HG03103 (cell line): ENCODE results near the gene MBD3L4.
"Not testable (repeated sequence)": the region's sequence is repeated elsewhere in the genome, so short reads cannot be mapped to it uniquely, and the experiment has no call there.

Experiments
- ATAC-seq: cut with Tn5 transposase; IDR thresholded peaks from one replicate; pipeline ENCODE4 v1.9.1; 2021; ENCODE audit warnings: low read depth; ENCODE audit not compliant: unreplicated experiment

The MBD3L4 gene

DNA sequence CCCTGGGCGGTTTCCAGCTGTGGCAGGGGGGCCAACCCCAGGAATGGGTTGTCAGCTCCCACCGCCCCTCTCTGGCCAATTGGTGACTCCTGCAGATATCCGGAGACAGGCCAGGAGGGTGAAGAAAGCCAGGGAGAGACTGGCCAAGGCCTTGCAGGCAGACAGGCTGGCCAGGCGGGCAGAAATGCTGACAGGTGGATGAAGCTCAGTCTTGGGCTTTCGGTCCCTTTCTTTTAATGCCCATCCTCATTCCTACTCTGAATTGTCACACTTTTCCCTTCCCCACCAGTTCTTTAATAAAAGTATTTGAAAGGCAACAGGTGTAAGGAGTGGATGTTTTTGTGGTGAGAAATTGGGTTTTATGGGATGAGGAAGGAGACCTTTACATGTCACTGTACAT is 11.4 kb upstream of the MBD3L4 start:
- ATAC-seq = not testable (repeated sequence)

DNA sequence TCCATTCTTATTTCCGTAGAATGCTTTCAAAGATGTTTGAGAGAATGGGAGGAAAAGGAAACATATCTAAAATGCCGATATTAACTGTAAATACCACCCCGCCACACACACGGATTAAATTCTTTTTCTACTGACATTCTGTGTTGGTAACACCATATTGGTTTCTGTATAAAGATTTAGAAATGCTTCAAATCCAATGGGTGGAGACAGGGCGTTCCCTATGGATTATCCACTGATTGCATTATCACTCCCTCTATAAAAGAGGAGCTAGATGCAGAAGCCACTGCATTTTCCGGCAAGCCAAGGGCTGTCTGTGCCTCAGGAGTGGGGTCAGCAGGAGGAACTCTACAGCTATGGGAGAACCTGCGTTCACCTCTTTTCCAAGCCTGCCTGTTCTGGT is 9.0 kb upstream of the MBD3L4 start, which contains the start of gene MBD3L2:
MBD3L2 (plus strand) TSS at position 301 of the 400 bp plus-strand sequence; CDS start at position 354, 53 bp downstream.
- ATAC-seq = not testable (repeated sequence)

- ATAC-seq = not testable (repeated sequence)
These were observed 1.6 kb upstream of the MBD3L4 start for GRCh38 chr19:7041563-7041962.

GRCh38 chr19:7030278-7030677 is 9.7 kb downstream of the MBD3L4 start, which contains the start of gene MBD3L5:
TSS of gene MBD3L5 (plus strand) at chr19:7030578. CDS start at chr19:7030612, 34 bp downstream.
- not testable (repeated sequence) for ATAC-seq

DNA sequence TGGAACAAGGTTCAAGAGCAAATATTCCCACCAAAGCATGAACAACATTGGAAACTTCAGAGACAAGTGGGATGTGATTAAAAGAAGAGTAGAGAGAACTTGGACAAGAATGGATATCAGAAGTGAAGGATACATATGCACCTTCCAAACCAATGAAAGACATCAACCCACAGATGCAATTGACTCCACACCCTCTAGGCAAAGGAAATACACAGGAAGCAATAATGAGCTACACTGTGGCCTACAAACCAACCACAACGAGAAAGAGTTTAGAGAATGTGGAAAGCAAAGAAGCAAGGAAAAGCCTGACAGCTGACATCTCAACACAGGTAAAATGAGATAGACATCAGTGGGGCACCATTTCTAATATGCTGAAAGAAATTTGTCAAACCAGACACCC is 11.2 kb downstream of the MBD3L4 start:
- ATAC-seq = not testable (repeated sequence)

DNA sequence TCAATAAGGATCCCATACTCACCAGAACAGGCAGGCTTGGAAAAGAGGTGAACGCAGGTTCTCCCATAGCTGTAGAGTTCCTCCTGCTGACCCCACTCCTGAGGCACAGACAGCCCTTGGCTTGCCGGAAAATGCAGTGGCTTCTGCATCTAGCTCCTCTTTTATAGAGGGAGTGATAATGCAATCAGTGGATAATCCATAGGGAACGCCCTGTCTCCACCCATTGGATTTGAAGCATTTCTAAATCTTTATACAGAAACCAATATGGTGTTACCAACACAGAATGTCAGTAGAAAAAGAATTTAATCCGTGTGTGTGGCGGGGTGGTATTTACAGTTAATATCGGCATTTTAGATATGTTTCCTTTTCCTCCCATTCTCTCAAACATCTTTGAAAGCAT is 18.6 kb downstream of the MBD3L4 start, which contains the start of gene MBD3L2B:
MBD3L2B (minus strand) TSS at position 101 of the 400 bp plus-strand sequence; CDS start at position 67, 34 bp downstream.
- ATAC-seq = not testable (repeated sequence)

DNA sequence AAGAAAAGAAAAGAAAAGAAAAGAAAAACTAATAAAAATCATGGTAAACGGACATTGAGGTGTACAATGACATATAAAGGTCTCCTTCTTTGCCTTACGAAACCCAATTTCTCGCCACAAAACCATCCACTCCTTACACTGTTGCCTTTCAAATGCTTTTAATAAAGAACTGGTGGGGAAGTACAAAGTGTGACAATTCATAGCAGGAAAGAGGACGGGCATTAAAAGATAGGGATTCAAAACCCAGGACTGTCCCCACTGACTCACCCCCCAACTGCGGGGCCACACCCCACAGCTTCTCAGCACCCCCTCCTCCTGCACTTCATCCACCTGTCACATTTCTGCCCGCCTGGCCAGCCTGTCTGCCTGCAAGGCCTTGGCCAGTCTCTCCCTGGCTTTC is 21.2 kb downstream of the MBD3L4 start:
- ATAC-seq = no peak

GRCh38 chr19:7013678-7014077 is 26.3 kb downstream of the MBD3L4 start:
- no peak for ATAC-seq

DNA sequence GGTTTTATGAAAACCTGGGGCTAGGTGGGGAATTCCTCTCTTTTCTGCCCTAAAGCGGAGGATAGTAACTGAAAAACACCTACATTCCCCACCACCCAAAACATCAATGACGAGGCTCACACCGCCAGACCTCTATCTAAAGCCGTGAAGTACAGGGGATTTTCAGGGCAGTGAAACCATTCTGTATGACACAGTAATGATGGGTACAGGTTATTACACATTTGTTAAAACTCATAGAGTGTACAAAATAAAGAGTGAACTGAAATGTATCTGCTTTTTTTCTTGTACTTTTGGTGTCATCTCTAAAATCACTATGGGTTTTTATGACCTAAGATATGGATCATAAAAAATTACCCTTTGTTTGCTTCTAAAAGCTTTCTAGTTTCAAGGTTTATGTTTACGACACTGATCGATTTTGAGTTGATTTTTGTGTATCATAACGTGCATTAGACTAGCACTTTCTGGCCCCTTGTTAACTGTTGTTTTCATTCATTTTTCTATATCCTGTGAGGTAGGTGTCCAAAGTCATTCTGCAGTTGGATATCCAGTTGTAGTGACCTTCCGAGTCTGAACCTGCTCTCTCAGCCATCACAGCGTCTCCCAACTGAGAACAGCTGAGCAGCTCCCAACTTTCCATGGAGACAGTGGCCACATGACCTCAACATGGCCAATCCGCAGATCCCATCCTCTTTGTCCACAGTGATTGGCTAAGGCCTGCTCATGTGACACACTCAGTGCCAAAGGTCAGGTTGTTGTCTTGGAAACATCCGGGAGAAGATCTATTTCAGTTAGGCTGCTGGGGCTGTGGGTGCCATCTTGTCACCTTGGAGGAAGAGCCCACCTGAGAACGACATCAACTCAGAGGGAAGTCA is 29.0 kb downstream of the MBD3L4 start:
- ATAC-seq = no peak

- ATAC-seq = no peak
These were observed 32.1 kb downstream of the MBD3L4 start for GRCh38 chr19:7007859-7008258.

GRCh38 chr19:7006135-7006704 is 33.8 kb downstream of the MBD3L4 start:
- ATAC-seq = no peak

DNA sequence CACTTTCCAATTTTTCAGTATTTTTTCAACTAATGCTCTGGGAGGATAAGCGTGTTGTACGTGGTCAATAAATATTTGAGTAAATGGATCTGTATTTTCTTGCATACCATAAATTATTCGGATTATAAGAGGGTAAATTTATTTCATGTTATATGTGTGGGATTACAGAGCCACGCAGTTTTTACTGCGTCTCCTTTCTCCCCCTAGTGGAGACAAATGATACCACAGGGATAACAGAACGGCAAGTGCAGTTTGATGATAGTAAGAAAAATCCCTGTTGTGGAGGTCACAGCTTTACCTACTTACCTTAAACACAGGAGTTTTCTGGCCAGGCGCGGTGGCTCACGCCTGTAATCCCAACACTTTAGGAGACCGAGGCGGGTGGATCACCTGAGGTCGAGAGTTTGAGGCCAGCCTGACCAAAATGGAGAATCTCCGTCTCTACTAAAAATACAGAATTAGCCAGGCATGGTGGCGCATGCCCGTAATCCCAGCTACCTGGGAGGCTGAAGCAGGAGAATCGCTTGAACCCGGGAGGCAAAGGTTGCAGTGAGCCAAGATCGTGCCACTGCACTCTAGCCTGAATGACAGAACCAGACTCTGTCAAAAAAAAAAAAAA is 35.6 kb downstream of the MBD3L4 start:
- ATAC-seq = no peak

GRCh38 chr19:7000816-7001215 is 39.2 kb downstream of the MBD3L4 start:
- ATAC-seq = no peak

DNA sequence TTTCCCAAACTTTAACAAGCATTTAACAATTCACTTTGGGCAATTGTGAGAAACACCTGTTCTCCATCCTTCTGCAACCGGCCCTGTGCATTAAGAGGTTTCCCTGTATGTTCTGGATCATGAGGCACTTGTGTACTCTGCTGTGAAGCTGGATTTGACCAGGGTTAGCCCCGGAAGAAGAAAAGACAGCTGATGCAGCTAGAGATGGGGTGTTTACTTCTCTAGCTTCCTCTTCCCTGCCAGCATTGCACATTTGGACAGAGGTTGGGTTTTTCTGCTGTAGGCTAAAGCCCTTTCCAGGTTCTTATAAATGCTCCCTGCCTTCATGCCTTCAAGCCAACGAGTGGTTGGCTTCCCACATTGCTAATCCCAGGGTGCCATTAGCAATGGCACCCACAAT is 39.6 kb downstream of the MBD3L4 start:
- ATAC-seq = no peak

DNA sequence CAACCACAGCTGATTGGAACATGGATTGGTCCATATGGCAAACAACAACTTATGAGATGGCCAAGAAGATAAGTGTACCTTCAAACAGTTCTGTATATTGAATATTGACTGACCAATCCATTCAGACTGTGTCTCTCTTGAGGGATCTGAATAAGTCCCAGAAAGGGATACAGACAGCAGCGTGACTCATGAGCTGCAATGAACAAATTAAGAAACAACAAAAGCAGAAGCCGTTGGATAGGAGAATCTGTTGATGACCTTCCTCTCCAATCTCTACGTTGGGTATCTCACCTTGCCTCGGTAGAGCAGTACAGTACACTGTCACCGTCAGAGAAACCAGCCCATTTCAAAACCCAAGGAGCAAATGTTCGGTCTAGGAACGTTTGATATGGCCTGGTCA is 40.0 kb downstream of the MBD3L4 start:
- no peak for ATAC-seq

GRCh38 chr19:6997679-6998445 is 42.1 kb downstream of the MBD3L4 start:
- no peak for ATAC-seq

DNA sequence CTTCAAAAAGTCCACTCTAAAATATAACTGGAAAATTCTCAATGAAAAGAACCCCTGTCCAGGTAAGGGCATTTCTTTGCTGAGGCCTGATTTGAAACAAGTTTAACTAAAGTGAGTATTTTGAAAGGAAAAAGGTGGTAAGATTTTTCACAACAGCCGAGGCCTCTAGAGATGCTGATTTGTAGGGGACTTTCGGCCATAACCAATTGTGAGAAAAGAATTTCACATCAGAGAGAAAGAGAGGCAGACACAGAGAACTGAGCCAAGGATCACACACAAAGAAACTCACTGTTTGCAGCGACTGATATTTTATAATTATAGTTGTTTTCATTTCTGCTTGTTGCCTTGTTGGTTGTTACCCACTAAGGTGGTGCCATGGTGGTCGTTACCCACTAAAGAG is 43.2 kb downstream of the MBD3L4 start:
- no peak for ATAC-seq

- ATAC-seq = no peak
These were observed 44.9 kb downstream of the MBD3L4 start for GRCh38 chr19:6995054-6995453.

DNA sequence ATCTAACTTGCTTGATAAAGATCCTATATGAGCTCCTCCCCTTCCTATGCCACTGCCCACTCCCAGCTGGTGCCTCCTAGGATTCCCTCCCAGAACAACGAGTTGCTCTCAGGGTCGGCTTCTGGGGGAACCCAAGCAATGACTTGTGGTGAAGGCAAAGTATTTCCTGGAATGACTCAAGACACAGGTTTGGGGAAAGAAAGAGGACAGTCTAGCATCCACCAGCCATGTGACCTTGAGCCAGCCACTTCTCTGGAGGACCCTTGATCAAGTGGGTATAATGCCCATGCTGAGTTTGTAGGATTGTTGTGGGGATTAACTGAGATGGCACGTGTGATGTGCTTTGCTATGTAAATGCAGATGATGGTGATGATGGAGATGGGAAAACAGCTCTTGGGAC is 51.7 kb downstream of the MBD3L4 start:
- no peak for ATAC-seq

GRCh38 chr19:6987850-6988249 is 52.1 kb downstream of the MBD3L4 start:
- no peak for ATAC-seq
